ENCODE data around the gene PVALB. TPM values are rescaled to one million over a fixed set of nuclear protein-coding genes. Genes with fewer than 3 reads are reported as not detected.

Gene PVALB
- total RNA-seq, 1 experiment from 2014 or later, result not detected

GRCh38 chr22:36806835-36807234 is 10.0 kb downstream of the PVALB start:
- ChIA-PET POLR2A (no interaction called here), CTCF (interaction anchor here (1.4 kb wide), 1 partner anchor 49 kb away, joined by 4 read pairs; no protein-coding TSS in a partner anchor)

GRCh38 chr22:36803358-36803757 is 13.5 kb downstream of the PVALB start:
- H3K4me1 ChIP-seq (ENCODE audit: control insufficient read depth in 1 of 2, insufficient read depth in 2 of 2, low read length in 2 of 2), result no peaks in the 10 kb centered on the region
- no peaks in the 10 kb centered on the region for H3K79me2 ChIP-seq (ENCODE audit: insufficient read depth, low read length)
- BruUV-seq (replicated peaks), result no TSS peak
- H3K4me2 ChIP-seq (ENCODE audit: low read length), result no peak overlapping the region
- no peak for DNase-seq (ENCODE audit: low read depth, low spot score)
- H4K20me1 ChIP-seq (ENCODE audit: insufficient read depth), result no peaks in the 10 kb centered on the region
- no peak overlapping the region for H3K4me3 ChIP-seq (replicated peaks in 1 of 2; ENCODE audit: low read depth in 1 of 2, low read length in 2 of 2)
- H3K9me2 ChIP-seq (ENCODE audit: insufficient read depth), result no peaks in the 10 kb centered on the region
- no peak overlapping the region for H3K9ac ChIP-seq (ENCODE audit: low read length)
- CTCF ChIA-PET, result no interaction called here
- H3K27ac ChIP-seq (ENCODE audit: low read depth, low read length), result no peak overlapping the region
- no peak for ATAC-seq
- H3K27me3 ChIP-seq (ENCODE audit: insufficient read depth, low read length), result peaks cover 17% of the 10 kb centered on the region; the same call in 1 of the 2 replicates
- RAD21 ChIA-PET (ENCODE audit: low non-redundant PET in 1 of 2, low total read pairs in 2 of 2, uncharacterized antibody in 2 of 2, unreplicated experiment in 2 of 2), result no interaction called here
- intact Hi-C loops (cut with micrococcal nuclease), result no loop called here
- H3K36me3 ChIP-seq (ENCODE audit: control insufficient read depth in 1 of 2, insufficient read depth in 2 of 2, low read length in 2 of 2), result no peaks in the 10 kb centered on the region
- POLR2A ChIA-PET, result no interaction called here
- H3K9me3 ChIP-seq (ENCODE audit: control insufficient read depth in 1 of 2, insufficient read depth in 1 of 2, low read depth in 1 of 2, low read length in 2 of 2), result no peaks in the 10 kb centered on the region
- H2AFZ ChIP-seq (ENCODE audit: low read depth, low read length, poor library complexity, severe bottlenecking), result no peak overlapping the region
- TF ChIP-seq EGR1 (IDR thresholded peaks at IDR 0.05; ENCODE audit: low read depth) (no peak), FOSL1 (IDR thresholded peaks at IDR 0.05; ENCODE audit: low read depth) (no peak), CBX3 (IDR thresholded peaks at IDR 0.05; ENCODE audit: low read depth) (no peak), EZH2 (IDR thresholded peaks at IDR 0.05) (no peak), SP1 (IDR thresholded peaks at IDR 0.05; ENCODE audit: low read depth) (no peak), ZFX (IDR thresholded peaks at IDR 0.05) (no peak), REST (IDR thresholded peaks at IDR 0.05; ENCODE audit: low read depth) (no peak), POLR2A (IDR thresholded peaks at IDR 0.05; ENCODE audit: borderline replicate concordance, extremely low read depth, insufficient read depth, insufficient read length) (no peak), POLR2AphosphoS5 (IDR thresholded peaks at IDR 0.05; ENCODE audit: low read depth, low read length) (no peak), SRF (IDR thresholded peaks at IDR 0.05; ENCODE audit: low read depth) (no peak)
- TF ChIP-seq, protein P1, sequence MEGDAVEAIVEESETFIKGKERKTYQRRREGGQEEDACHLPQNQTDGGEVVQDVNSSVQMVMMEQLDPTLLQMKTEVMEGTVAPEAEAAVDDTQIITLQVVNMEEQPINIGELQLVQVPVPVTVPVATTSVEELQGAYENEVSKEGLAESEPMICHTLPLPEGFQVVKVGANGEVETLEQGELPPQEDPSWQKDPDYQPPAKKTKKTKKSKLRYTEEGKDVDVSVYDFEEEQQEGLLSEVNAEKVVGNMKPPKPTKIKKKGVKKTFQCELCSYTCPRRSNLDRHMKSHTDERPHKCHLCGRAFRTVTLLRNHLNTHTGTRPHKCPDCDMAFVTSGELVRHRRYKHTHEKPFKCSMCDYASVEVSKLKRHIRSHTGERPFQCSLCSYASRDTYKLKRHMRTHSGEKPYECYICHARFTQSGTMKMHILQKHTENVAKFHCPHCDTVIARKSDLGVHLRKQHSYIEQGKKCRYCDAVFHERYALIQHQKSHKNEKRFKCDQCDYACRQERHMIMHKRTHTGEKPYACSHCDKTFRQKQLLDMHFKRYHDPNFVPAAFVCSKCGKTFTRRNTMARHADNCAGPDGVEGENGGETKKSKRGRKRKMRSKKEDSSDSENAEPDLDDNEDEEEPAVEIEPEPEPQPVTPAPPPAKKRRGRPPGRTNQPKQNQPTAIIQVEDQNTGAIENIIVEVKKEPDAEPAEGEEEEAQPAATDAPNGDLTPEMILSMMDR (IDR thresholded peaks at IDR 0.05 in 2 of 3, conservative IDR thresholded peaks at IDR 0.05 in 1 of 3; ENCODE audit: borderline replicate concordance in 1 of 3, insufficient read depth in 1 of 3, low read depth in 2 of 3, low read length in 2 of 3), result no peak
- TF ChIP-seq, protein P2, sequence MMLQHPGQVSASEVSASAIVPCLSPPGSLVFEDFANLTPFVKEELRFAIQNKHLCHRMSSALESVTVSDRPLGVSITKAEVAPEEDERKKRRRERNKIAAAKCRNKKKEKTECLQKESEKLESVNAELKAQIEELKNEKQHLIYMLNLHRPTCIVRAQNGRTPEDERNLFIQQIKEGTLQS (IDR thresholded peaks at IDR 0.05), result no peak

More at GRCh38 chr22:36806835-36807234, 10.0 kb downstream of the PVALB start:
- H3K9me2 ChIP-seq (ENCODE audit: insufficient read depth), result no peaks in the 10 kb centered on the region
- no peak for TF ChIP-seq POLR2AphosphoS5 (IDR thresholded peaks at IDR 0.05; ENCODE audit: low read depth, low read length)
- TF ChIP-seq SIN3A (IDR thresholded peaks at IDR 0.05; ENCODE audit: low read depth), result no peak
- TF ChIP-seq EGR1 (IDR thresholded peaks at IDR 0.05; ENCODE audit: low read depth), result no peak
- no peak for TF ChIP-seq ELF1 (IDR thresholded peaks at IDR 0.05; ENCODE audit: borderline replicate concordance, low read depth)
- no peak for TF ChIP-seq JUND (IDR thresholded peaks at IDR 0.05)
- no peak for TF ChIP-seq EZH2phosphoT487 (IDR thresholded peaks at IDR 0.05; ENCODE audit: borderline replicate concordance)
- peaks cover 17% of the 10 kb centered on the region; the same call in 1 of the 2 replicates for H3K27me3 ChIP-seq (ENCODE audit: insufficient read depth, low read length)
- no peak overlapping the region for H2AFZ ChIP-seq (ENCODE audit: low read depth, low read length, poor library complexity, severe bottlenecking)
- no TSS peak for BruUV-seq (replicated peaks)
- no peaks in the 10 kb centered on the region for H3K79me2 ChIP-seq (ENCODE audit: insufficient read depth, low read length)
- no peaks in the 10 kb centered on the region for H4K20me1 ChIP-seq (ENCODE audit: insufficient read depth)
- no peaks in the 10 kb centered on the region for H3K4me1 ChIP-seq (ENCODE audit: control insufficient read depth in 1 of 2, insufficient read depth in 2 of 2, low read length in 2 of 2)
- no peak for ATAC-seq
- no peak overlapping the region for H3K4me2 ChIP-seq (ENCODE audit: low read length)
- intact Hi-C loops (cut with micrococcal nuclease), result no loop called here
- no peak overlapping the region for H3K4me3 ChIP-seq (replicated peaks in 1 of 2; ENCODE audit: low read depth in 1 of 2, low read length in 2 of 2)
- H3K27ac ChIP-seq (ENCODE audit: low read depth, low read length), result no peak overlapping the region
- DNase-seq (ENCODE audit: low read depth, low spot score), result no peak
- no peaks in the 10 kb centered on the region for H3K36me3 ChIP-seq (ENCODE audit: control insufficient read depth in 1 of 2, insufficient read depth in 2 of 2, low read length in 2 of 2)
- H3K9me3 ChIP-seq (ENCODE audit: control insufficient read depth in 1 of 2, insufficient read depth in 1 of 2, low read depth in 1 of 2, low read length in 2 of 2), result no peaks in the 10 kb centered on the region
- RAD21 ChIA-PET (ENCODE audit: low non-redundant PET in 1 of 2, low total read pairs in 2 of 2, uncharacterized antibody in 2 of 2, unreplicated experiment in 2 of 2), result no interaction called here
- no peak overlapping the region for H3K9ac ChIP-seq (ENCODE audit: low read length)

All from HCT116 (cell line).